Measurements from ENCODE around the gene MYO10. TPM values are rescaled to one million over a fixed set of nuclear protein-coding genes. Genes with fewer than 3 reads are reported as not detected.

Gene MYO10
- total and polyA plus RNA-seq, 2 of the 8 experiments (the other 6 are each of a cell fraction or from before 2014, with no cell fraction given): 21.5 to 107 TPM

DNA sequence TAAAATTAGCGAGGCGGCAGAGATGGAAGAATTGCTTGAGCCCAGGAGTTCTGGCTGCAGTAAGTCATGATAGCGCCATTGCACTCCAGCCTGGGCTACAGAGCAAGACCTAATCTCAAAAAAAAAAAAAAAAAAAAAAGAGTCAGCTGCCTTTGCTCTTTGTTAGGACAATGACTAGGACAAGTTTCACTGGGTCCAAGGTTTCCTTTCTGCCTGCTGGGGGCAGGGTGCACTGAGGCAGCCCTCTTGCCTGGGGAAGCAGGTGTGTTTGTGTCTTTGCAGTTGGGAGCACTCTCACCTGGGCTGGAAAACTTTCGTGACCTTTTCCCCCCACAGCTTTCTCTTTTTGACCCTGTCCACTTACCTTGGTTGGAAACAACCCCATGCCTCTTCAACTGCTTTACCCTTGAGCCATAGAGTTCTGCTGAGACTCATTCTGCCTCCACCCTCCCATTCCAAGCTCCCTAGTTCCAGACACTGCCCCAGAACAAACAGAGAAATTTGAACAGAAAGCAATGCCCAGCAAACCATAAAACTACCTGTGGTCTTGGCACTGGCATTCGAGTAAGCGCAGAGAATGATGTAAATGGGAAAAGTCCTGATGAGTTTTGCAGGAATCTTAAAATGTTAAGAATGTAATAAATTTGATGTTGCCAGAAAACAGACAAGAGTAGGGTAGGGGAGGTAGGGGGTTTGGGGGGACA, 17.0 kb upstream of the MYO10 start (continued):
- TF ChIP-seq, protein P1, sequence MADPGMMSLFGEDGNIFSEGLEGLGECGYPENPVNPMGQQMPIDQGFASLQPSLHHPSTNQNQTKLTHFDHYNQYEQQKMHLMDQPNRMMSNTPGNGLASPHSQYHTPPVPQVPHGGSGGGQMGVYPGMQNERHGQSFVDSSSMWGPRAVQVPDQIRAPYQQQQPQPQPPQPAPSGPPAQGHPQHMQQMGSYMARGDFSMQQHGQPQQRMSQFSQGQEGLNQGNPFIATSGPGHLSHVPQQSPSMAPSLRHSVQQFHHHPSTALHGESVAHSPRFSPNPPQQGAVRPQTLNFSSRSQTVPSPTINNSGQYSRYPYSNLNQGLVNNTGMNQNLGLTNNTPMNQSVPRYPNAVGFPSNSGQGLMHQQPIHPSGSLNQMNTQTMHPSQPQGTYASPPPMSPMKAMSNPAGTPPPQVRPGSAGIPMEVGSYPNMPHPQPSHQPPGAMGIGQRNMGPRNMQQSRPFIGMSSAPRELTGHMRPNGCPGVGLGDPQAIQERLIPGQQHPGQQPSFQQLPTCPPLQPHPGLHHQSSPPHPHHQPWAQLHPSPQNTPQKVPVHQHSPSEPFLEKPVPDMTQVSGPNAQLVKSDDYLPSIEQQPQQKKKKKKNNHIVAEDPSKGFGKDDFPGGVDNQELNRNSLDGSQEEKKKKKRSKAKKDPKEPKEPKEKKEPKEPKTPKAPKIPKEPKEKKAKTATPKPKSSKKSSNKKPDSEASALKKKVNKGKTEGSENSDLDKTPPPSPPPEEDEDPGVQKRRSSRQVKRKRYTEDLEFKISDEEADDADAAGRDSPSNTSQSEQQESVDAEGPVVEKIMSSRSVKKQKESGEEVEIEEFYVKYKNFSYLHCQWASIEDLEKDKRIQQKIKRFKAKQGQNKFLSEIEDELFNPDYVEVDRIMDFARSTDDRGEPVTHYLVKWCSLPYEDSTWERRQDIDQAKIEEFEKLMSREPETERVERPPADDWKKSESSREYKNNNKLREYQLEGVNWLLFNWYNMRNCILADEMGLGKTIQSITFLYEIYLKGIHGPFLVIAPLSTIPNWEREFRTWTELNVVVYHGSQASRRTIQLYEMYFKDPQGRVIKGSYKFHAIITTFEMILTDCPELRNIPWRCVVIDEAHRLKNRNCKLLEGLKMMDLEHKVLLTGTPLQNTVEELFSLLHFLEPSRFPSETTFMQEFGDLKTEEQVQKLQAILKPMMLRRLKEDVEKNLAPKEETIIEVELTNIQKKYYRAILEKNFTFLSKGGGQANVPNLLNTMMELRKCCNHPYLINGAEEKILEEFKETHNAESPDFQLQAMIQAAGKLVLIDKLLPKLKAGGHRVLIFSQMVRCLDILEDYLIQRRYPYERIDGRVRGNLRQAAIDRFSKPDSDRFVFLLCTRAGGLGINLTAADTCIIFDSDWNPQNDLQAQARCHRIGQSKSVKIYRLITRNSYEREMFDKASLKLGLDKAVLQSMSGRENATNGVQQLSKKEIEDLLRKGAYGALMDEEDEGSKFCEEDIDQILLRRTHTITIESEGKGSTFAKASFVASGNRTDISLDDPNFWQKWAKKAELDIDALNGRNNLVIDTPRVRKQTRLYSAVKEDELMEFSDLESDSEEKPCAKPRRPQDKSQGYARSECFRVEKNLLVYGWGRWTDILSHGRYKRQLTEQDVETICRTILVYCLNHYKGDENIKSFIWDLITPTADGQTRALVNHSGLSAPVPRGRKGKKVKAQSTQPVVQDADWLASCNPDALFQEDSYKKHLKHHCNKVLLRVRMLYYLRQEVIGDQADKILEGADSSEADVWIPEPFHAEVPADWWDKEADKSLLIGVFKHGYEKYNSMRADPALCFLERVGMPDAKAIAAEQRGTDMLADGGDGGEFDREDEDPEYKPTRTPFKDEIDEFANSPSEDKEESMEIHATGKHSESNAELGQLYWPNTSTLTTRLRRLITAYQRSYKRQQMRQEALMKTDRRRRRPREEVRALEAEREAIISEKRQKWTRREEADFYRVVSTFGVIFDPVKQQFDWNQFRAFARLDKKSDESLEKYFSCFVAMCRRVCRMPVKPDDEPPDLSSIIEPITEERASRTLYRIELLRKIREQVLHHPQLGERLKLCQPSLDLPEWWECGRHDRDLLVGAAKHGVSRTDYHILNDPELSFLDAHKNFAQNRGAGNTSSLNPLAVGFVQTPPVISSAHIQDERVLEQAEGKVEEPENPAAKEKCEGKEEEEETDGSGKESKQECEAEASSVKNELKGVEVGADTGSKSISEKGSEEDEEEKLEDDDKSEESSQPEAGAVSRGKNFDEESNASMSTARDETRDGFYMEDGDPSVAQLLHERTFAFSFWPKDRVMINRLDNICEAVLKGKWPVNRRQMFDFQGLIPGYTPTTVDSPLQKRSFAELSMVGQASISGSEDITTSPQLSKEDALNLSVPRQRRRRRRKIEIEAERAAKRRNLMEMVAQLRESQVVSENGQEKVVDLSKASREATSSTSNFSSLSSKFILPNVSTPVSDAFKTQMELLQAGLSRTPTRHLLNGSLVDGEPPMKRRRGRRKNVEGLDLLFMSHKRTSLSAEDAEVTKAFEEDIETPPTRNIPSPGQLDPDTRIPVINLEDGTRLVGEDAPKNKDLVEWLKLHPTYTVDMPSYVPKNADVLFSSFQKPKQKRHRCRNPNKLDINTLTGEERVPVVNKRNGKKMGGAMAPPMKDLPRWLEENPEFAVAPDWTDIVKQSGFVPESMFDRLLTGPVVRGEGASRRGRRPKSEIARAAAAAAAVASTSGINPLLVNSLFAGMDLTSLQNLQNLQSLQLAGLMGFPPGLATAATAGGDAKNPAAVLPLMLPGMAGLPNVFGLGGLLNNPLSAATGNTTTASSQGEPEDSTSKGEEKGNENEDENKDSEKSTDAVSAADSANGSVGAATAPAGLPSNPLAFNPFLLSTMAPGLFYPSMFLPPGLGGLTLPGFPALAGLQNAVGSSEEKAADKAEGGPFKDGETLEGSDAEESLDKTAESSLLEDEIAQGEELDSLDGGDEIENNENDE (IDR thresholded peaks at IDR 0.05; ENCODE audit: insufficient replicate concordance, low read length): no peak
- TF ChIP-seq HDAC2 (IDR thresholded peaks at IDR 0.05; ENCODE audit: borderline replicate concordance in 1 of 2, low read depth in 2 of 2, low read length in 2 of 2): no peak
- no peak for TF ChIP-seq CBX8 (IDR thresholded peaks at IDR 0.05; ENCODE audit: borderline replicate concordance, low read depth, low read length)
- no peak for TF ChIP-seq PHF8 (conservative IDR thresholded peaks at IDR 0.05; ENCODE audit: low read depth, low read length)
- TF ChIP-seq SP4 (IDR thresholded peaks at IDR 0.05; ENCODE audit: low read length): no peak
- TF ChIP-seq RFX5 (IDR thresholded peaks at IDR 0.05; ENCODE audit: borderline replicate concordance, low read depth, low read length): no peak
- no peak for TF ChIP-seq CBX5 (IDR thresholded peaks at IDR 0.05; ENCODE audit: low read depth, low read length)
- TF ChIP-seq EP300 (IDR thresholded peaks at IDR 0.05; ENCODE audit: borderline replicate concordance in 1 of 2, low read depth in 2 of 2, low read length in 2 of 2): no peak
- TF ChIP-seq SIX5 (IDR thresholded peaks at IDR 0.05; ENCODE audit: low read depth, low read length): no peak
- no peak for TF ChIP-seq YY1 (IDR thresholded peaks at IDR 0.05; ENCODE audit: low read depth, low read length)
